HepG2 (cell line): Measurements from ENCODE around the gene NYAP1. TPM values are rescaled to one million over a fixed set of nuclear protein-coding genes. Genes with fewer than 3 reads are reported as not detected.

Experiments used
- HIVEP1 ChIP-seq: sonication (generic); formaldehyde crosslinking; IDR thresholded peaks from 2 replicates; pipeline ENCODE4 v1.4.0; 2020; ENCODE audit warnings: mild to moderate bottlenecking, missing genetic modification reagents
- HOXA5 ChIP-seq: sonication (generic); formaldehyde crosslinking; IDR thresholded peaks from 2 replicates; pipeline ENCODE4 v1.4.0; 2020; ENCODE audit warnings: missing genetic modification reagents
- NKX3-1 ChIP-seq: sonication (generic); formaldehyde crosslinking; IDR thresholded peaks from 2 replicates; pipeline ENCODE4 v1.5.0; 2020; ENCODE audit warnings: missing genetic modification reagents
- NRL ChIP-seq: sonication (generic); formaldehyde crosslinking; IDR thresholded peaks from 2 replicates; pipeline ENCODE4 v1.5.0; 2020; ENCODE audit warnings: missing genetic modification reagents, mild to moderate bottlenecking, moderate library complexity, borderline replicate concordance
- PLRG1 ChIP-seq: fragments of 450-650 bp; conservative IDR thresholded peaks from 2 replicates; pipeline ENCODE4 v1.6.1; 2016
- RNF2 ChIP-seq: fragments of 450-650 bp; conservative IDR thresholded peaks from 2 replicates; pipeline ENCODE4 v1.6.1; 2016; ENCODE audit warnings: low read depth
- SALL1 ChIP-seq: sonication (generic); formaldehyde crosslinking; IDR thresholded peaks from 2 replicates; pipeline ENCODE4 v1.8.0; 2022; ENCODE audit warnings: mild to moderate bottlenecking, missing genetic modification reagents
- SMARCE1 ChIP-seq: fragments of 450-650 bp; IDR thresholded peaks from 2 replicates; pipeline ENCODE4 v1.6.1; 2017; ENCODE audit warnings: borderline replicate concordance
- SP140L ChIP-seq: sonication (generic); formaldehyde crosslinking; IDR thresholded peaks from 2 replicates; pipeline ENCODE4 v1.4.0; 2020; ENCODE audit warnings: missing genetic modification reagents, borderline replicate concordance
- TAF1 ChIP-seq: sonication (generic); formaldehyde crosslinking; IDR thresholded peaks from 2 replicates; pipeline ENCODE4 v1.4.0; 2020; ENCODE audit warnings: missing genetic modification reagents
- ZBTB1 ChIP-seq: sonication (generic); formaldehyde crosslinking; IDR thresholded peaks from 2 replicates; pipeline ENCODE4 v1.4.0; 2020; ENCODE audit warnings: missing genetic modification reagents, borderline replicate concordance
- ZFP62 ChIP-seq: sonication (generic); formaldehyde crosslinking; IDR thresholded peaks from 2 replicates; pipeline ENCODE4 v1.4.0; 2020; ENCODE audit warnings: missing genetic modification reagents
- ZNF230 ChIP-seq: sonication (generic); formaldehyde crosslinking; IDR thresholded peaks from 2 replicates; pipeline ENCODE4 v1.4.0; 2020; ENCODE audit warnings: mild to moderate bottlenecking, missing genetic modification reagents
- ZNF296 ChIP-seq: sonication (generic); formaldehyde crosslinking; conservative IDR thresholded peaks from 2 replicates; pipeline ENCODE4 v1.5.0; 2020; ENCODE audit warnings: mild to moderate bottlenecking, missing genetic modification reagents
- ZNF318 ChIP-seq: sonication (generic); formaldehyde crosslinking; IDR thresholded peaks from 2 replicates; pipeline ENCODE4 v1.4.0; 2020; ENCODE audit warnings: mild to moderate bottlenecking, missing genetic modification reagents
- ZNF496 ChIP-seq: sonication (generic); formaldehyde crosslinking; IDR thresholded peaks from 2 replicates; pipeline ENCODE4 v1.8.1; 2023; ENCODE audit warnings: mild to moderate bottlenecking, moderate library complexity, missing genetic modification reagents; ENCODE audit not compliant: insufficient replicate concordance
- ZNF703 ChIP-seq: sonication (generic); formaldehyde crosslinking; IDR thresholded peaks from 2 replicates; pipeline ENCODE4 v1.5.1; 2020; ENCODE audit warnings: missing genetic modification reagents, mild to moderate bottlenecking, moderate library complexity, borderline replicate concordance
- ZNF841 ChIP-seq: sonication (generic); formaldehyde crosslinking; IDR thresholded peaks from 2 replicates; pipeline ENCODE4 v1.8.1; 2023; ENCODE audit warnings: missing genetic modification reagents, borderline replicate concordance
- polyA plus RNA-seq, 8 experiments: library from polyadenylated mRNA; depleted of rRNA in 3 of 8; stranded (reverse) in 7 of 8; unstranded in 1 of 8; fragments of >200 nt; fragmentation: Illumina TruSeq in 4 of 8; extraction: Trizol in 4 of 8; gene quantifications; 2 replicates each; pipeline versions ENCODE4 v1.2.1 to v1.2.3, GENCODE V29; 2011 to 2016; ENCODE audit warnings: low read depth in 4 of 8, missing spikeins in 1 of 8, mixed read lengths in 1 of 8; ENCODE audit not compliant: insufficient read depth in 1 of 8
- total RNA-seq, 5 experiments: library from RNA; depleted of rRNA; stranded (reverse); fragments of >200 nt; fragmentation: Illumina TruSeq; extraction: Trizol; gene quantifications; 2 replicates each; pipeline ENCODE4 v1.2.3, GENCODE V29; 2016; ENCODE audit warnings: low read depth in 1 of 5
- TF ChIP-seq, protein P1 (sequence below): sonication (generic); formaldehyde crosslinking; IDR thresholded peaks from 2 replicates; pipeline ENCODE4 v1.8.0; 2022; ENCODE audit warnings: mild to moderate bottlenecking, missing genetic modification reagents

NYAP1 gene
- total and polyA plus RNA-seq, 2 of the 13 experiments (the other 11 are each of a cell fraction or from before 2014, with no cell fraction given): 0.15 to 0.46 TPM

DNA sequence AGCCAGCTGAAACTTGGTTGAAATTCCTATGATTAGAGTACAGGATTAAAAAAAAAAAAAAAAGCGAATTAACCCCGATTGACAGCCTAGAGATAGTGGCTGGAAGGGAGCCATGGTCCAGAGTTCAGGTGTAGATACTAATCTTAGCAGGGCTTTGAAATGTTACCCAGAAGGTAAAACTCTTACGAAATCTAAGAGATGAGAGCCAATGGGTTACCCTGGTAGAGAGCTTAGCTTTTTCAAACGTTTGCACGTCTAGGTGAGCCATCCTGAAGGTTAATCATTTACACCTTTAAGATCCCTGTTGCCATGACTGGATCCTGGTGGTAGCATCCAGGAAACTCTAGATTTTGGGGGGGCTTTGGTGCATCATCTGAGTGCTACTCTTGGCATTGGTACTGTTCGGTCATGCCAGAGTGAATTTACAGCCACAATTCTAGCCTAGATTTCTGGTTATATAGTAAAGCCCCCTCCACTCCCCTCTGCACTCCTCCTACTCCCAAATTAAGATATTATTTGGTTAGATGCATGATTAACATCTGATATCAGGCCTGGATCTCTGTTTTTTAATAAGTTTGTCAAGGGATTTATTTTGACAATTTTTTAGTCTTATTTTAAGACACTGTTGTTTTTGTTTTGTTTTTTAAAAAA, 56.5 kb downstream of the NYAP1 start (continued):
- TF ChIP-seq SMARCE1 (no peak), PLRG1 (no peak), SP140L (CRISPR knock-in tag) (no peak), HOXA5 (CRISPR knock-in tag) (0 out of 2 replicates have a peak, but pooled peaks have one; percentile 37), HIVEP1 (CRISPR knock-in tag) (no peak), ZBTB1 (CRISPR knock-in tag) (no peak), ZNF841 (peak; percentile 13; the same call in 1 of the 2 replicates), RNF2 (no peak), SALL1 (CRISPR knock-in tag) (0 out of 2 replicates have a peak, but pooled peaks have one; percentile 30), ZNF703 (CRISPR knock-in tag) (no peak), NKX3-1 (no peak), ZNF496 (CRISPR knock-in tag) (no peak), TAF1 (CRISPR knock-in tag) (no peak), ZNF318 (CRISPR knock-in tag) (no peak), NRL (CRISPR knock-in tag) (no peak), ZNF296 (CRISPR knock-in tag) (no peak), ZNF230 (CRISPR knock-in tag) (no peak), ZFP62 (CRISPR knock-in tag) (no peak)
- TF ChIP-seq, protein P1, sequence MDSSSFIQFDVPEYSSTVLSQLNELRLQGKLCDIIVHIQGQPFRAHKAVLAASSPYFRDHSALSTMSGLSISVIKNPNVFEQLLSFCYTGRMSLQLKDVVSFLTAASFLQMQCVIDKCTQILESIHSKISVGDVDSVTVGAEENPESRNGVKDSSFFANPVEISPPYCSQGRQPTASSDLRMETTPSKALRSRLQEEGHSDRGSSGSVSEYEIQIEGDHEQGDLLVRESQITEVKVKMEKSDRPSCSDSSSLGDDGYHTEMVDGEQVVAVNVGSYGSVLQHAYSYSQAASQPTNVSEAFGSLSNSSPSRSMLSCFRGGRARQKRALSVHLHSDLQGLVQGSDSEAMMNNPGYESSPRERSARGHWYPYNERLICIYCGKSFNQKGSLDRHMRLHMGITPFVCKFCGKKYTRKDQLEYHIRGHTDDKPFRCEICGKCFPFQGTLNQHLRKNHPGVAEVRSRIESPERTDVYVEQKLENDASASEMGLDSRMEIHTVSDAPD (CRISPR knock-in tag): peak; percentile 84
